GM21529 (cell line): ENCODE data around the gene CYSRT1.

Experiments used
- ATAC-seq: cut with Tn5 transposase; IDR thresholded peaks from one replicate; pipeline ENCODE4 v1.9.1; 2021; ENCODE audit not compliant: unreplicated experiment

The CYSRT1 gene

GRCh38 chr9:137267933-137268355 is 43.0 kb downstream of the CYSRT1 start:
- ATAC-seq: no peak

- ATAC-seq: no peak
Observed at GRCh38 chr9:137268538-137269201, 43.7 kb downstream of the CYSRT1 start.

- no peak for ATAC-seq
Observed at GRCh38 chr9:137269231-137269772, 44.3 kb downstream of the CYSRT1 start.

- ATAC-seq: no peak
Observed at GRCh38 chr9:137270929-137271695, 46.1 kb downstream of the CYSRT1 start.

- no peak for ATAC-seq
Observed at GRCh38 chr9:137271696-137272076, 46.7 kb downstream of the CYSRT1 start.

- no peak for ATAC-seq
Observed at GRCh38 chr9:137272241-137273094, 47.5 kb downstream of the CYSRT1 start.

- ATAC-seq: no peak
Observed at GRCh38 chr9:137273095-137273490, 48.1 kb downstream of the CYSRT1 start.

- ATAC-seq: no peak
Observed at GRCh38 chr9:137273611-137274320, 48.8 kb downstream of the CYSRT1 start.

GRCh38 chr9:137275203-137275587 is 50.2 kb downstream of the CYSRT1 start:
- ATAC-seq: no peak
